GM23338 (cell line): ENCODE measurements around the gene TUBB. TPM values are rescaled to one million over a fixed set of nuclear protein-coding genes. Genes with fewer than 3 reads are reported as not detected.

ENCODE experiments used
- ATAC-seq: fragments of 200-7000 bp; cut with Tn5 transposase; 3 replicates; pipeline ENCODE4 v1.9.1; 2020
- DNase-seq: peaks from one replicate; pipeline ENCODE4 v3.0.0-alpha.2; 2015; ENCODE audit warnings: low spot score
- H2AFZ ChIP-seq: fragments of 200-600 bp; sonication (generic); 2 replicates; pipeline ENCODE4 v1.8.0; 2016; ENCODE audit warnings: antibody characterized with exemption, mild to moderate bottlenecking, moderate library complexity
- H3F3A ChIP-seq: fragments of 200-600 bp; sonication (generic); replicated peaks from 2 replicates; pipeline ENCODE4 v1.8.0; 2017; ENCODE audit warnings: antibody characterized with exemption, mixed run types, low read depth
- H3K27ac ChIP-seq: fragments of 200-600 bp; sonication (generic); 2 replicates; pipeline ENCODE4 v1.6.1; 2016; ENCODE audit warnings: low read depth
- H3K27me3 ChIP-seq: fragments of 200-600 bp; sonication (generic); 2 replicates; pipeline ENCODE4 v1.8.0; 2016; ENCODE audit warnings: mild to moderate bottlenecking, mixed run types, moderate library complexity; ENCODE audit not compliant: insufficient read depth
- H3K36me3 ChIP-seq: fragments of 200-600 bp; sonication (generic); 2 replicates; pipeline ENCODE4 v1.8.0; 2016; ENCODE audit warnings: mild to moderate bottlenecking; ENCODE audit not compliant: insufficient read depth
- H3K4me1 ChIP-seq: fragments of 200-600 bp; sonication (generic); 2 replicates; pipeline ENCODE4 v1.8.0; 2016; ENCODE audit warnings: mild to moderate bottlenecking, moderate library complexity; ENCODE audit not compliant: insufficient read depth
- H3K4me2 ChIP-seq: fragments of 200-600 bp; sonication (generic); 2 replicates; pipeline ENCODE4 v1.7.1; 2017; ENCODE audit warnings: mixed run types
- H3K4me3 ChIP-seq: fragments of 200-600 bp; sonication (generic); 2 replicates; pipeline ENCODE4 v1.6.1; 2016; ENCODE audit warnings: mixed run types
- H3K79me2 ChIP-seq: fragments of 200-600 bp; sonication (generic); replicated peaks from 2 replicates; pipeline ENCODE4 v1.8.0; 2017; ENCODE audit warnings: mild to moderate bottlenecking; ENCODE audit not compliant: insufficient read depth
- H3K9me2 ChIP-seq: fragments of 200-600 bp; sonication (generic); 2 replicates; pipeline ENCODE4 v1.8.0; 2017; ENCODE audit not compliant: insufficient read depth
- H4K20me1 ChIP-seq: fragments of 200-600 bp; sonication (generic); replicated peaks from 2 replicates; pipeline ENCODE4 v1.8.0; 2017; ENCODE audit warnings: mild to moderate bottlenecking; ENCODE audit not compliant: insufficient read depth
- H3K27ac Mint-ChIP-seq: 2 replicates; pipeline ENCODE4 v1.8.0; 2020; ENCODE audit warnings: inconsistent platforms, mild to moderate bottlenecking, moderate library complexity, mixed read lengths
- H3K27me3 Mint-ChIP-seq: 3 replicates; pipeline ENCODE4 v1.8.0; 2022; ENCODE audit warnings: low read depth, mild to moderate bottlenecking, moderate library complexity, mixed read lengths, inconsistent platforms; ENCODE audit not compliant: insufficient read depth, poor library complexity
- H3K36me3 Mint-ChIP-seq: 3 replicates; pipeline ENCODE4 v1.8.0; 2021; ENCODE audit warnings: low read depth, mild to moderate bottlenecking, inconsistent platforms, moderate library complexity, mixed read lengths
- H3K4me1 Mint-ChIP-seq: 3 replicates; pipeline ENCODE4 v1.8.0; 2020; ENCODE audit warnings: mild to moderate bottlenecking, inconsistent platforms, mixed read lengths
- H3K4me3 Mint-ChIP-seq: 3 replicates; pipeline ENCODE4 v1.8.0; 2021; ENCODE audit warnings: moderate library complexity, mild to moderate bottlenecking, inconsistent platforms, mixed read lengths
- H3K9me3 Mint-ChIP-seq: 3 replicates; pipeline ENCODE4 v1.8.0; 2020; ENCODE audit warnings: moderate library complexity, mild to moderate bottlenecking, inconsistent platforms, mixed read lengths
- ETS1 ChIP-seq: IDR thresholded peaks from 2 replicates; pipeline ENCODE4 v1.6.1; 2016; ENCODE audit warnings: antibody characterized with exemption
- EZH2 ChIP-seq: fragments of 200-600 bp; sonication (generic); IDR thresholded peaks from one replicate; pipeline ENCODE4 v1.8.0; 2017; ENCODE audit warnings: antibody characterized with exemption, mild to moderate bottlenecking, low read depth; ENCODE audit not compliant: unreplicated experiment
- JUNB ChIP-seq: IDR thresholded peaks from one replicate; pipeline ENCODE4 v1.6.1; 2016; ENCODE audit warnings: antibody characterized with exemption; ENCODE audit not compliant: unreplicated experiment
- POLR2AphosphoS5 ChIP-seq: IDR thresholded peaks from 2 replicates; pipeline ENCODE4 v1.6.1; 2016; ENCODE audit warnings: antibody characterized with exemption, low read depth
- STAT1 ChIP-seq: IDR thresholded peaks from one replicate; pipeline ENCODE4 v1.6.1; 2016; ENCODE audit warnings: antibody characterized with exemption; ENCODE audit not compliant: unreplicated experiment
- ZNF114 ChIP-seq: fragments of 250-450 bp; sonication (Bioruptor Pico); IDR thresholded peaks from 2 replicates; pipeline ENCODE4 v1.5.0; 2020; ENCODE audit warnings: mild to moderate bottlenecking, moderate library complexity
- polyA plus RNA-seq: library from polyadenylated mRNA; unstranded; fragments of >200 nt; fragmentation: Nextera tagmentation; extraction: Ambion mirVana; gene quantifications from 2 replicates; pipeline ENCODE4 v1.2.1, GENCODE V29; 2016
- total RNA-seq: library from RNA; depleted of rRNA; stranded (reverse); fragments of >200 nt; shearing (Covaris generic); gene quantifications from 2 replicates; pipeline ENCODE4 v1.2.3, GENCODE V29; 2014
- TF ChIP-seq, protein P1 (sequence below): fragments of 250-450 bp; sonication (Bioruptor Pico); IDR thresholded peaks from 2 replicates; pipeline ENCODE4 v1.5.0; 2020; ENCODE audit warnings: mild to moderate bottlenecking, moderate library complexity
- TF ChIP-seq, protein P2 (sequence below), 2 experiments: fragments of 200-600 bp in 1 of 2; sonication (generic) in 1 of 2; conservative IDR thresholded peaks; 2 replicates each; pipeline versions ENCODE4 v1.5.1 to v1.6.1; 2016 to 2017; ENCODE audit warnings: antibody characterized with exemption in 2 of 2, low read depth in 2 of 2, mild to moderate bottlenecking in 2 of 2, moderate library complexity in 1 of 2
- TF ChIP-seq, protein P3 (sequence below): IDR thresholded peaks from one replicate; pipeline ENCODE4 v1.6.1; 2018; ENCODE audit warnings: antibody characterized with exemption; ENCODE audit not compliant: unreplicated experiment

TUBB gene
- total and polyA plus RNA-seq, 2 experiments from 2014 or later, result 1,041 to 1,704 TPM

DNA sequence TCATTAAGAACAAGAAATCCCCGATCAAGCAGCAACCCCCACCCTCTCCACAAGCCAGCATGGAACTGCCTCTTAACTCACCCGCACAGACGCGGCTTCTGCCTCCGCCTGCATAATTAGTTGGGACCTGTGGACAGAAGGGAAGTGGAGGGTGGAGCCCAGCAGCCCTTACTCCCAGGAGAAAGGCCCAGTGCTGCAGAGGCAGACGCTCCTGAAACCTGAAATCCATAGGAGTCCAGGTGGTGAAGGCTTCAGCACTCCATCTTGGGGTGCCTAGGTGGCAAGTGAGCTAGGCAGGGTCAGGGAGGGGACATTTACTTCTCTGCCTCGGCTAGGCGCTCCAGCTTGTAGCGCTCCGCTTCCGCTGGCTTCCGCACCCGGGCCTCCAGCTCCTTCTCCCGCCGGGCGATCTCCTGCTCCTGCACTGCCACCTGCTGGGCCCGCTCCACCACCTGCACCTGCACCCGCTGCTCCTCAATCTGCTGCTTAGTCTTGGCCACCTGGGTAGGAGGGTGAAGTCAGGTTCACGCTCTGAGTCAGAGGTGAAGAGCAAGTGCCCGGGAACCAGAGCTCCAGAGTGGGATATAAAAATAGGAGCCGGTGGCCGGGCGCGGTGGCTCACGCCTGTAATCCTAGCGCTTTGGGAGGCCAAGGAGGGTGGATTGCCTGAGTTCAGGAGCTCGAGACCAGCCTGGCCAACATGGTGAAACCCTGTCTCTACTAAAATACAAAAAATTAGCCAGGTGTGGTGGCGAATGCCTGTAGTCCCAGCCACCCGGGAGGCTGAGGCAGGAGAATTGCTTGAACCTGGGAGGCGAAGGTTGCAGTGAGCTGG, 10.7 kb downstream of the TUBB start:
- Histone ChIP-seq H3K27ac (no peak overlapping the region), H2AFZ (no peak overlapping the region), H3K27me3 (no peaks in the 10 kb centered on the region), H3K4me1 (no peaks in the 10 kb centered on the region), H3K4me2 (no peak overlapping the region), H3K36me3 (peaks cover 9% of the 10 kb centered on the region; the same call in 1 of the 2 replicates), H3F3A (peaks cover 37% of the 10 kb centered on the region), H3K79me2 (no peaks in the 10 kb centered on the region), H3K4me3 (no peak overlapping the region), H4K20me1 (peaks cover 16% of the 10 kb centered on the region), H3K9me2 (no peaks in the 10 kb centered on the region)
- peaks cover 19% of the 10 kb centered on the region for H3K27me3 Mint-ChIP-seq
- H3K36me3 Mint-ChIP-seq, result peaks cover 57% of the 10 kb centered on the region
- TF ChIP-seq, protein P1, sequence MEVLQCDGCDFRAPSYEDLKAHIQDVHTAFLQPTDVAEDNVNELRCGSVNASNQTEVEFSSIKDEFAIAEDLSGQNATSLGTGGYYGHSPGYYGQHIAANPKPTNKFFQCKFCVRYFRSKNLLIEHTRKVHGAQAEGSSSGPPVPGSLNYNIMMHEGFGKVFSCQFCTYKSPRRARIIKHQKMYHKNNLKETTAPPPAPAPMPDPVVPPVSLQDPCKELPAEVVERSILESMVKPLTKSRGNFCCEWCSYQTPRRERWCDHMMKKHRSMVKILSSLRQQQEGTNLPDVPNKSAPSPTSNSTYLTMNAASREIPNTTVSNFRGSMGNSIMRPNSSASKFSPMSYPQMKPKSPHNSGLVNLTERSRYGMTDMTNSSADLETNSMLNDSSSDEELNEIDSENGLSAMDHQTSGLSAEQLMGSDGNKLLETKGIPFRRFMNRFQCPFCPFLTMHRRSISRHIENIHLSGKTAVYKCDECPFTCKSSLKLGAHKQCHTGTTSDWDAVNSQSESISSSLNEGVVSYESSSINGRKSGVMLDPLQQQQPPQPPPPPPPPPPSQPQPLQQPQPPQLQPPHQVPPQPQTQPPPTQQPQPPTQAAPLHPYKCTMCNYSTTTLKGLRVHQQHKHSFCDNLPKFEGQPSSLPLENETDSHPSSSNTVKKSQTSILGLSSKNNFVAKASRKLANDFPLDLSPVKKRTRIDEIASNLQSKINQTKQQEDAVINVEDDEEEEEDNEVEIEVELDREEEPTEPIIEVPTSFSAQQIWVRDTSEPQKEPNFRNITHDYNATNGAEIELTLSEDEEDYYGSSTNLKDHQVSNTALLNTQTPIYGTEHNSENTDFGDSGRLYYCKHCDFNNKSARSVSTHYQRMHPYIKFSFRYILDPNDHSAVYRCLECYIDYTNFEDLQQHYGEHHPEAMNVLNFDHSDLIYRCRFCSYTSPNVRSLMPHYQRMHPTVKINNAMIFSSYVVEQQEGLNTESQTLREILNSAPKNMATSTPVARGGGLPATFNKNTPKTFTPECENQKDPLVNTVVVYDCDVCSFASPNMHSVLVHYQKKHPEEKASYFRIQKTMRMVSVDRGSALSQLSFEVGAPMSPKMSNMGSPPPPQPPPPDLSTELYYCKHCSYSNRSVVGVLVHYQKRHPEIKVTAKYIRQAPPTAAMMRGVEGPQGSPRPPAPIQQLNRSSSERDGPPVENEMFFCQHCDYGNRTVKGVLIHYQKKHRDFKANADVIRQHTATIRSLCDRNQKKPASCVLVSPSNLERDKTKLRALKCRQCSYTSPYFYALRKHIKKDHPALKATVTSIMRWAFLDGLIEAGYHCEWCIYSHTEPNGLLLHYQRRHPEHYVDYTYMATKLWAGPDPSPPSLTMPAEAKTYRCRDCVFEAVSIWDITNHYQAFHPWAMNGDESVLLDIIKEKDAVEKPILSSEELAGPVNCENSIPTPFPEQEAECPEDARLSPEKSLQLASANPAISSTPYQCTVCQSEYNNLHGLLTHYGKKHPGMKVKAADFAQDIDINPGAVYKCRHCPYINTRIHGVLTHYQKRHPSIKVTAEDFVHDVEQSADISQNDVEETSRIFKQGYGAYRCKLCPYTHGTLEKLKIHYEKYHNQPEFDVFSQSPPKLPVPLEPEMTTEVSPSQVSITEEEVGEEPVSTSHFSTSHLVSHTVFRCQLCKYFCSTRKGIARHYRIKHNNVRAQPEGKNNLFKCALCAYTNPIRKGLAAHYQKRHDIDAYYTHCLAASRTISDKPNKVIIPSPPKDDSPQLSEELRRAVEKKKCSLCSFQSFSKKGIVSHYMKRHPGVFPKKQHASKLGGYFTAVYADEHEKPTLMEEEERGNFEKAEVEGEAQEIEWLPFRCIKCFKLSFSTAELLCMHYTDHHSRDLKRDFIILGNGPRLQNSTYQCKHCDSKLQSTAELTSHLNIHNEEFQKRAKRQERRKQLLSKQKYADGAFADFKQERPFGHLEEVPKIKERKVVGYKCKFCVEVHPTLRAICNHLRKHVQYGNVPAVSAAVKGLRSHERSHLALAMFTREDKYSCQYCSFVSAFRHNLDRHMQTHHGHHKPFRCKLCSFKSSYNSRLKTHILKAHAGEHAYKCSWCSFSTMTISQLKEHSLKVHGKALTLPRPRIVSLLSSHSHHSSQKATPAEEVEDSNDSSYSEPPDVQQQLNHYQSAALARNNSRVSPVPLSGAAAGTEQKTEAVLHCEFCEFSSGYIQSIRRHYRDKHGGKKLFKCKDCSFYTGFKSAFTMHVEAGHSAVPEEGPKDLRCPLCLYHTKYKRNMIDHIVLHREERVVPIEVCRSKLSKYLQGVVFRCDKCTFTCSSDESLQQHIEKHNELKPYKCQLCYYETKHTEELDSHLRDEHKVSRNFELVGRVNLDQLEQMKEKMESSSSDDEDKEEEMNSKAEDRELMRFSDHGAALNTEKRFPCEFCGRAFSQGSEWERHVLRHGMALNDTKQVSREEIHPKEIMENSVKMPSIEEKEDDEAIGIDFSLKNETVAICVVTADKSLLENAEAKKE (CRISPR knock-in tag), result no peak
- TF ChIP-seq STAT1 (no peak), JUNB (no peak), ZNF114 (no peak), ETS1 (no peak), POLR2AphosphoS5 (peak; percentile 44; the same call in 1 of the 2 replicates), EZH2 (no peak)
- TF ChIP-seq, protein P2, sequence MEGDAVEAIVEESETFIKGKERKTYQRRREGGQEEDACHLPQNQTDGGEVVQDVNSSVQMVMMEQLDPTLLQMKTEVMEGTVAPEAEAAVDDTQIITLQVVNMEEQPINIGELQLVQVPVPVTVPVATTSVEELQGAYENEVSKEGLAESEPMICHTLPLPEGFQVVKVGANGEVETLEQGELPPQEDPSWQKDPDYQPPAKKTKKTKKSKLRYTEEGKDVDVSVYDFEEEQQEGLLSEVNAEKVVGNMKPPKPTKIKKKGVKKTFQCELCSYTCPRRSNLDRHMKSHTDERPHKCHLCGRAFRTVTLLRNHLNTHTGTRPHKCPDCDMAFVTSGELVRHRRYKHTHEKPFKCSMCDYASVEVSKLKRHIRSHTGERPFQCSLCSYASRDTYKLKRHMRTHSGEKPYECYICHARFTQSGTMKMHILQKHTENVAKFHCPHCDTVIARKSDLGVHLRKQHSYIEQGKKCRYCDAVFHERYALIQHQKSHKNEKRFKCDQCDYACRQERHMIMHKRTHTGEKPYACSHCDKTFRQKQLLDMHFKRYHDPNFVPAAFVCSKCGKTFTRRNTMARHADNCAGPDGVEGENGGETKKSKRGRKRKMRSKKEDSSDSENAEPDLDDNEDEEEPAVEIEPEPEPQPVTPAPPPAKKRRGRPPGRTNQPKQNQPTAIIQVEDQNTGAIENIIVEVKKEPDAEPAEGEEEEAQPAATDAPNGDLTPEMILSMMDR (conservative IDR thresholded peaks at IDR 0.05; ENCODE audit: low read depth in 2 of 2), result peak; percentile 74 to 96
- TF ChIP-seq, protein P3, sequence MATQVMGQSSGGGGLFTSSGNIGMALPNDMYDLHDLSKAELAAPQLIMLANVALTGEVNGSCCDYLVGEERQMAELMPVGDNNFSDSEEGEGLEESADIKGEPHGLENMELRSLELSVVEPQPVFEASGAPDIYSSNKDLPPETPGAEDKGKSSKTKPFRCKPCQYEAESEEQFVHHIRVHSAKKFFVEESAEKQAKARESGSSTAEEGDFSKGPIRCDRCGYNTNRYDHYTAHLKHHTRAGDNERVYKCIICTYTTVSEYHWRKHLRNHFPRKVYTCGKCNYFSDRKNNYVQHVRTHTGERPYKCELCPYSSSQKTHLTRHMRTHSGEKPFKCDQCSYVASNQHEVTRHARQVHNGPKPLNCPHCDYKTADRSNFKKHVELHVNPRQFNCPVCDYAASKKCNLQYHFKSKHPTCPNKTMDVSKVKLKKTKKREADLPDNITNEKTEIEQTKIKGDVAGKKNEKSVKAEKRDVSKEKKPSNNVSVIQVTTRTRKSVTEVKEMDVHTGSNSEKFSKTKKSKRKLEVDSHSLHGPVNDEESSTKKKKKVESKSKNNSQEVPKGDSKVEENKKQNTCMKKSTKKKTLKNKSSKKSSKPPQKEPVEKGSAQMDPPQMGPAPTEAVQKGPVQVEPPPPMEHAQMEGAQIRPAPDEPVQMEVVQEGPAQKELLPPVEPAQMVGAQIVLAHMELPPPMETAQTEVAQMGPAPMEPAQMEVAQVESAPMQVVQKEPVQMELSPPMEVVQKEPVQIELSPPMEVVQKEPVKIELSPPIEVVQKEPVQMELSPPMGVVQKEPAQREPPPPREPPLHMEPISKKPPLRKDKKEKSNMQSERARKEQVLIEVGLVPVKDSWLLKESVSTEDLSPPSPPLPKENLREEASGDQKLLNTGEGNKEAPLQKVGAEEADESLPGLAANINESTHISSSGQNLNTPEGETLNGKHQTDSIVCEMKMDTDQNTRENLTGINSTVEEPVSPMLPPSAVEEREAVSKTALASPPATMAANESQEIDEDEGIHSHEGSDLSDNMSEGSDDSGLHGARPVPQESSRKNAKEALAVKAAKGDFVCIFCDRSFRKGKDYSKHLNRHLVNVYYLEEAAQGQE, result no peak
- no peaks in the 10 kb centered on the region; the same call in 2 of the 3 replicates for H3K9me3 Mint-ChIP-seq
- no peak overlapping the region for H3K4me3 Mint-ChIP-seq
- ATAC-seq, result peak; percentile 82
- peak; percentile 94 for DNase-seq
- peaks cover 3% of the 10 kb centered on the region; the same call in 2 of the 3 replicates for H3K4me1 Mint-ChIP-seq
- 0 out of 2 replicates have a peak overlapping the region, but pooled peaks have one; percentile 36 for H3K27ac Mint-ChIP-seq
